Hepatocyte (in vitro differentiated cells): ENCODE data around the gene KRTAP5-2. TPM values are rescaled to one million over a fixed set of nuclear protein-coding genes. Genes with fewer than 3 reads are reported as not detected.

ENCODE experiments used
- DNase-seq: peaks from one replicate; pipeline ENCODE4 v3.0.0-alpha.2; 2016; ENCODE audit warnings: low spot score
- H2AFZ ChIP-seq: fragments of 200-600 bp; sonication (generic); 2 replicates; pipeline ENCODE4 v1.6.0; 2016; ENCODE audit warnings: antibody characterized with exemption, mild to moderate bottlenecking
- H3K27ac ChIP-seq: fragments of 200-600 bp; sonication (generic); 2 replicates; pipeline ENCODE4 v1.5.1; 2016; ENCODE audit warnings: mild to moderate bottlenecking
- H3K27me3 ChIP-seq: fragments of 200-600 bp; sonication (generic); 2 replicates; pipeline ENCODE4 v1.6.1; 2016
- H3K36me3 ChIP-seq: fragments of 200-600 bp; sonication (generic); replicated peaks from 2 replicates; pipeline ENCODE4 v1.5.1; 2016; ENCODE audit warnings: low read depth; ENCODE audit not compliant: insufficient read depth
- H3K4me1 ChIP-seq: fragments of 200-600 bp; sonication (generic); 2 replicates; pipeline ENCODE4 v1.5.1; 2016; ENCODE audit warnings: mild to moderate bottlenecking, moderate library complexity; ENCODE audit not compliant: insufficient read depth
- H3K4me2 ChIP-seq: fragments of 200-600 bp; sonication (generic); 2 replicates; pipeline ENCODE4 v1.6.0; 2016
- H3K4me3 ChIP-seq: fragments of 200-600 bp; sonication (generic); 2 replicates; pipeline ENCODE4 v1.5.1; 2016; ENCODE audit warnings: mild to moderate bottlenecking
- H3K79me2 ChIP-seq: fragments of 200-600 bp; sonication (generic); 2 replicates; pipeline ENCODE4 v1.6.0; 2017; ENCODE audit warnings: mild to moderate bottlenecking
- H3K9me2 ChIP-seq: fragments of 200-600 bp; sonication (generic); replicated peaks from 2 replicates; pipeline ENCODE4 v1.6.0; 2017; ENCODE audit warnings: mild to moderate bottlenecking; ENCODE audit not compliant: insufficient read depth
- H3K9me3 ChIP-seq: fragments of 200-600 bp; sonication (generic); 2 replicates; pipeline ENCODE4 v1.5.1; 2016; ENCODE audit warnings: low read depth, mild to moderate bottlenecking
- H4K20me1 ChIP-seq: fragments of 200-600 bp; sonication (generic); 2 replicates; pipeline ENCODE4 v1.6.0; 2016; ENCODE audit warnings: mild to moderate bottlenecking; ENCODE audit not compliant: insufficient read depth, poor library complexity, severe bottlenecking
- EZH2 ChIP-seq: fragments of 200-600 bp; sonication (generic); IDR thresholded peaks from 2 replicates; pipeline ENCODE4 v1.6.1; 2016; ENCODE audit warnings: antibody characterized with exemption, mild to moderate bottlenecking, borderline replicate concordance
- EZH2phosphoT487 ChIP-seq: fragments of 200-600 bp; sonication (generic); IDR thresholded peaks from one replicate; pipeline ENCODE4 v1.6.1; 2018; ENCODE audit warnings: antibody characterized with exemption, mild to moderate bottlenecking, low read depth, moderate library complexity; ENCODE audit not compliant: unreplicated experiment, severe bottlenecking
- WGBS: methylation state at CpG from one replicate; pipeline ENCODE4 v1.1.6; 2016; ENCODE audit warnings: low lambda C conversion rate; ENCODE audit errors: missing lambda C conversion rate; 5-methylcytosine and 5-hydroxymethylcytosine counted together
- polyA plus RNA-seq: library from polyadenylated mRNA; unstranded; fragments of >200 nt; fragmentation: Nextera tagmentation; extraction: Ambion mirVana; gene quantifications from 2 replicates; pipeline ENCODE4 v1.2.1, GENCODE V29; 2016
- total RNA-seq: library from RNA; depleted of rRNA; stranded (reverse); fragments of >200 nt; gene quantifications from 2 replicates; pipeline ENCODE4 v1.2.3, GENCODE V29; 2014
- TF ChIP-seq, protein P1 (sequence below): fragments of 200-600 bp; sonication (generic); IDR thresholded peaks from 2 replicates; pipeline ENCODE4 v1.5.1; 2016; ENCODE audit warnings: antibody characterized with exemption, mild to moderate bottlenecking; ENCODE audit not compliant: poor library complexity

The KRTAP5-2 gene
- total and polyA plus RNA-seq, 2 experiments from 2014 or later, result not detected

DNA sequence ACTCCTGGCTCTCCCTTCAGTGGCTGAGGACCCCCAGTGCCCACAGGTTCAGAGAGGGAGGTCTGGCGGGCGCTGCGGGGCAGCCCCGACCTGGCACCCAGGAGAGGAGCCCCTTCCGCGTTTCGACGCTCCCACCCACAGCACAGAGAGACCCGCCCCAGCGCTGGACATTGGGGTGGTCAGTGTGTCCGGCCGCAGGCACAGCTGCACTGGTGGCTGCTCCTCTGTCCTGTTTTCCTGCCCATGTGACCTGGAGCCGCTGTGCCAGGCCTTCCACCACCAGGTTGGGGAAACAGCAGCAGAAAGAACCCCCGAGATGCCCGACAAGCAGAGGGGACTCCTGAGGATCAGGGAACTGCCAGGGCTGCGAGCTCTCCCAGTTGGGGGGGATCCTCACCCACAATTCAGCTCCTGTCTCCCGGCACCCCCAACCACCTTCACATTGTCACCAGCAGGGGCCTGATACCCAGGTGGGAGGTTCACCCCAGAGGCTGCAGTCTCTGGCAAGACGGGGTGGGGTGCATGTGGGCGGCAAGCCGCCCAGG is 45.1 kb upstream of the KRTAP5-2 start:
- Histone ChIP-seq H3K79me2 (no peaks in the 10 kb centered on the region), H3K4me1 (no peaks in the 10 kb centered on the region), H3K36me3 (no peaks in the 10 kb centered on the region), H2AFZ (no peak overlapping the region), H4K20me1 (no peaks in the 10 kb centered on the region), H3K9me2 (no peaks in the 10 kb centered on the region), H3K27ac (no peak overlapping the region), H3K27me3 (no peaks in the 10 kb centered on the region), H3K4me3 (no peak overlapping the region), H3K9me3 (no peaks in the 10 kb centered on the region), H3K4me2 (no peak overlapping the region)
- WGBS, result 96% methylated on average over 14 of the region's 20 CpGs
- no peak for DNase-seq
- no peak for TF ChIP-seq EZH2
- TF ChIP-seq, protein P1, sequence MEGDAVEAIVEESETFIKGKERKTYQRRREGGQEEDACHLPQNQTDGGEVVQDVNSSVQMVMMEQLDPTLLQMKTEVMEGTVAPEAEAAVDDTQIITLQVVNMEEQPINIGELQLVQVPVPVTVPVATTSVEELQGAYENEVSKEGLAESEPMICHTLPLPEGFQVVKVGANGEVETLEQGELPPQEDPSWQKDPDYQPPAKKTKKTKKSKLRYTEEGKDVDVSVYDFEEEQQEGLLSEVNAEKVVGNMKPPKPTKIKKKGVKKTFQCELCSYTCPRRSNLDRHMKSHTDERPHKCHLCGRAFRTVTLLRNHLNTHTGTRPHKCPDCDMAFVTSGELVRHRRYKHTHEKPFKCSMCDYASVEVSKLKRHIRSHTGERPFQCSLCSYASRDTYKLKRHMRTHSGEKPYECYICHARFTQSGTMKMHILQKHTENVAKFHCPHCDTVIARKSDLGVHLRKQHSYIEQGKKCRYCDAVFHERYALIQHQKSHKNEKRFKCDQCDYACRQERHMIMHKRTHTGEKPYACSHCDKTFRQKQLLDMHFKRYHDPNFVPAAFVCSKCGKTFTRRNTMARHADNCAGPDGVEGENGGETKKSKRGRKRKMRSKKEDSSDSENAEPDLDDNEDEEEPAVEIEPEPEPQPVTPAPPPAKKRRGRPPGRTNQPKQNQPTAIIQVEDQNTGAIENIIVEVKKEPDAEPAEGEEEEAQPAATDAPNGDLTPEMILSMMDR, result no peak

DNA sequence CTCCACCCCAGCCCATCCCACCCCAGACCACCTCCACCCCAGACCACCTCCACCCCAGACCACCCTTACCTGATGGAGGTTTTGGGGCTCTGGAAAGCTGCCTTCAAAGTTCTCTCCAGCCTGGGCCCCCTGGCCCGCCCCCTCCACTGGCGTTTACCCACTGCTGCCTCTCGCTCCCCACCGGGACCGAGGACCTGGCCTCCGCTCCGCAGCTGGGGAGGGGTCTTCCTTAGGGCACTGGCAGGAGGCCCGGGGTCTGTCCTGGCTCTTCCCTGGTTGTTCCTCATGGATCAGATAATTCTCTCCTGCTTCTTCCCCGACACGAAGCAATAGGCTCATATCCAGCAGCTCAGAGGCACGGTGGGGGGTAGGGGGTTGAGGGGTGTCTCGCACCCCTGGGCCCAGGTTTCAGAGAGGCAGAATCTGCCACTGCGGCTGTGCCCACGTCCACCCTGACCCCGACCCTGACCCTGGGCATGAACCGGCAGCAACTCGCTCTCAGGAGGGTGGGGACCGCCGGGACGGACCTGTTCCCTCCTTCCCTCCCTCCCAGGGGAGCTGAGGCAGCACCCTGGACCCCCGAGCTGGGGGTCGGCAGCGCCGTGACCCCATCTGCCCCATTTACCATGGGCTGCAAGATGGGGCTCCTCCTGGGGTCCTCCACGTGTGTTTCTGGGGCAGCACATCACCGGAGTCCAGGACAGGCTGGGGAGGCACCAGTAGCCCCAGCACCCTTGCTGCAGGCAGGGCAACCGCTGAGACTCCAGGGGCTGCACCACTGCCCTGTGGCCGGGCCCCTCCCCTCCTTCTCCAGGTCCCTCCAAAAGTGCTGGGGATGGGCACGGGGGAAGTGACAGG is 44.4 kb upstream of the KRTAP5-2 start:
- Histone ChIP-seq H3K9me3 (no peaks in the 10 kb centered on the region), H4K20me1 (no peaks in the 10 kb centered on the region), H3K79me2 (no peaks in the 10 kb centered on the region), H3K27ac (no peak overlapping the region), H3K36me3 (no peaks in the 10 kb centered on the region), H2AFZ (no peak overlapping the region), H3K4me2 (no peak overlapping the region), H3K27me3 (no peaks in the 10 kb centered on the region), H3K9me2 (no peaks in the 10 kb centered on the region), H3K4me3 (no peak overlapping the region), H3K4me1 (no peaks in the 10 kb centered on the region)
- no peak for TF ChIP-seq EZH2
- DNase-seq, result peak; percentile 3
- 89% methylated on average over 28 of the region's 29 CpGs for WGBS

DNA sequence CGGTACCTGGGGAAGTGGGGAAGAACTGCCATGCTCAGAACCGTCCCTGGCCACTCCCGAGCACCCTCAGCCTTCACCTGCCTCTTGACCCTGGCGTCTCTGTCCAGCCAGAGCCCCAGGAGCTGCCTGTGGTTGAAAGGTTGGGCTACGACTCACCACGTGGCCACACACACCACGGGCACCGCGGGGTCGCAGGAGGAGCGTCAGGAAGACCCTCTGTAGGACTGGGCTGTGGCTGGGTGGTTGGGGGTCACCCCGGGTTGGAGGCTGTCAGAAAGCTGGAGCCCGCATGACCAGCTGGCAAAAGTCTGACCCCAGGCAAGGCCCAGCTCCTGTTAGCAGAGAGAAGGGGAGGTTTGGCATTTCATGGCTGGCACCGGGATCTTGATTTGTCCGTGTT is 43.0 kb upstream of the KRTAP5-2 start:
- DNase-seq, result no peak
- Histone ChIP-seq H3K36me3 (no peaks in the 10 kb centered on the region), H3K27me3 (peaks cover 2% of the 10 kb centered on the region), H3K4me1 (no peaks in the 10 kb centered on the region), H3K27ac (no peak overlapping the region), H3K79me2 (no peaks in the 10 kb centered on the region), H3K4me2 (no peak overlapping the region), H4K20me1 (no peaks in the 10 kb centered on the region), H2AFZ (no peak overlapping the region), H3K9me2 (no peaks in the 10 kb centered on the region), H3K4me3 (no peak overlapping the region), H3K9me3 (no peaks in the 10 kb centered on the region)
- TF ChIP-seq EZH2phosphoT487 (no peak), EZH2 (no peak)
- TF ChIP-seq, protein P1, result no peak
- 94% methylated on average over 15 of the region's 15 CpGs for WGBS

DNA sequence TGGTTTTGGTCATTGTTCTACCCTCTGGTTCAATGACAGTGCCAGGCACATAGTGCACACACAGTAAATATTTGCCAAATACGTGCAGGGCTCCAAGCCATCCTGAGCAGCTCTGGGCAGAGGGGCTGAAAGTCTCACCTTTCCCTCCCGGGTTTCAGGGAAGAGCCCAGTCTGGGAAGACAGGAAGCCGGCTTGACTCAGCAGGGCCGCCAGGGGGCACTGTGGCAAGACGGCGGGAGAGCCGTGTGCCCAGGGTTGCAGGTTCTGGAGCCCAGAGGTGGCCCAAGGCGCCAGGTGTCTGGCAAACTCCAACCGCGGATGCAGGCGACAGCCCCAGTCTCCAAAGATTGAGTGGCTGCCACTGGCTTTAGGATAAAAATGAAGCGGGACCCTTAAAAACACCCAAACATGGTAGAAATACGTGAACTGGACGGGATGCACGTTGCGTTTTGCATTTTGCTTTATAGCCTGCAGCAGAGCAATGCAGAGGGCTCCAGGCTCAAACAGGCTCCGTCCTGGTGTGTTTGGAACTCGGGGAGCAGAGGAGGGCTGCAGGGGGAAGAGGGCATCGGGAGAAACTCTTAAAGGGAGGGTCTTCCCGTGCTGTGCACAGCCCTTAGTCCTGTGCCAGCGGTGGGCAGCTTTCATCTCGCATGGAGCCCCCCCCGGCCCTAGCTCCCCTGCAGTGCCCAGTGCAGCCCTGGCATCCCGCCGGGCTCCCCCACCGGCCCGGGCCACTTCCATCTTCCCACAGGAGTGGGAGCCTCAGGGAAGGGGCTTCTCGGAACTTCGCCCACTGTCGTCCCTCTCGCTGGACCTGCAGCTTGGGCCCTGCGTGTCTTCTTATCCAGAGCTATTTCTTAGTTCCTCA is 42.2 kb upstream of the KRTAP5-2 start:
- Histone ChIP-seq H4K20me1 (no peaks in the 10 kb centered on the region), H3K27ac (no peak overlapping the region), H3K79me2 (no peaks in the 10 kb centered on the region), H3K9me2 (no peaks in the 10 kb centered on the region), H3K4me3 (no peak overlapping the region), H3K4me1 (no peaks in the 10 kb centered on the region), H3K4me2 (no peak overlapping the region), H2AFZ (no peak overlapping the region), H3K27me3 (peaks cover 5% of the 10 kb centered on the region), H3K36me3 (no peaks in the 10 kb centered on the region), H3K9me3 (no peaks in the 10 kb centered on the region)
- TF ChIP-seq EZH2 (no peak), EZH2phosphoT487 (no peak)
- TF ChIP-seq, protein P1, result peak; percentile 74
- peak; percentile 76 for DNase-seq
- 55% methylated on average over 29 of the region's 32 CpGs for WGBS
